ENCODE results near the gene AHR.
A peak's percentile ranks its signal among the peaks of the same experiment; 100 is the strongest.

Gene AHR

DNA sequence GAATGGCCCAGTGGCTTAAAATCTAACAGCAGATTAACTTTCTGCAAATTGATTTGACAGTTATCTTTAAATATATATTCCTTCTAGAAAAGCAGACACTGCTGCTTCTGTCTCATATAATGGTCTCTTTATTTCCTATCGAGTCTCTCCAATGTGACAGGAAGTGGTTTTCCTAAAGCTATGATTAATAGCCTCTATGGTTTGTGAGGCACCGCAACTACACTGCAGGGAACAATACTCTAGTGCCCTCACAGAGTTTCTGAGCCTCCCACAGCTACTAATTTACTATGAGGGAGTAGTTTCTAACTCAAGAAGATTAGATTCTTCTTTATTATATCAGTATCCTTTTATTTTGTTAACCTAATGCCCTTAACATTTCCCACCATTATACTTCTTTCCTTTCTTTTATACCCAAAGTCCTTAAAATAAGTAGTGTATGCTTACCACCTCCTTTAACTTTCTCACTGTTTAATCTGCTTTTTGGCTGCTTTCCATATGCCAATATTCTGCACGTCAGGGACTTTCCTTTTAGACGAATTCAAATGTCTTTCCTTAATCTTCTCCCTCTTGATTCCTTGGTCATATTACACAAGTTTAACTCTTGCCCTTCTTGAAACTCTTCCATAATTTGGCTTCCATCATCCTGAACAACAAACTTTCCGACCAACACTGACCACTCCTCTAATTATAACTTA is 23.8 kb upstream of the AHR start:
- TF ChIP-seq, protein P1, sequence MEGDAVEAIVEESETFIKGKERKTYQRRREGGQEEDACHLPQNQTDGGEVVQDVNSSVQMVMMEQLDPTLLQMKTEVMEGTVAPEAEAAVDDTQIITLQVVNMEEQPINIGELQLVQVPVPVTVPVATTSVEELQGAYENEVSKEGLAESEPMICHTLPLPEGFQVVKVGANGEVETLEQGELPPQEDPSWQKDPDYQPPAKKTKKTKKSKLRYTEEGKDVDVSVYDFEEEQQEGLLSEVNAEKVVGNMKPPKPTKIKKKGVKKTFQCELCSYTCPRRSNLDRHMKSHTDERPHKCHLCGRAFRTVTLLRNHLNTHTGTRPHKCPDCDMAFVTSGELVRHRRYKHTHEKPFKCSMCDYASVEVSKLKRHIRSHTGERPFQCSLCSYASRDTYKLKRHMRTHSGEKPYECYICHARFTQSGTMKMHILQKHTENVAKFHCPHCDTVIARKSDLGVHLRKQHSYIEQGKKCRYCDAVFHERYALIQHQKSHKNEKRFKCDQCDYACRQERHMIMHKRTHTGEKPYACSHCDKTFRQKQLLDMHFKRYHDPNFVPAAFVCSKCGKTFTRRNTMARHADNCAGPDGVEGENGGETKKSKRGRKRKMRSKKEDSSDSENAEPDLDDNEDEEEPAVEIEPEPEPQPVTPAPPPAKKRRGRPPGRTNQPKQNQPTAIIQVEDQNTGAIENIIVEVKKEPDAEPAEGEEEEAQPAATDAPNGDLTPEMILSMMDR (IDR thresholded peaks at IDR 0.05; ENCODE audit: low read depth, low read length, missing control alignments): no peak
- in situ Hi-C loops (cut with HindIII; ENCODE audit: low sequenced_read_pairs): no loop called here
- peak; percentile 71 for DNase-seq (ENCODE audit: low read depth)
- no peak overlapping the region for H3K4me3 ChIP-seq (ENCODE audit: low read depth, low read length)

DNA sequence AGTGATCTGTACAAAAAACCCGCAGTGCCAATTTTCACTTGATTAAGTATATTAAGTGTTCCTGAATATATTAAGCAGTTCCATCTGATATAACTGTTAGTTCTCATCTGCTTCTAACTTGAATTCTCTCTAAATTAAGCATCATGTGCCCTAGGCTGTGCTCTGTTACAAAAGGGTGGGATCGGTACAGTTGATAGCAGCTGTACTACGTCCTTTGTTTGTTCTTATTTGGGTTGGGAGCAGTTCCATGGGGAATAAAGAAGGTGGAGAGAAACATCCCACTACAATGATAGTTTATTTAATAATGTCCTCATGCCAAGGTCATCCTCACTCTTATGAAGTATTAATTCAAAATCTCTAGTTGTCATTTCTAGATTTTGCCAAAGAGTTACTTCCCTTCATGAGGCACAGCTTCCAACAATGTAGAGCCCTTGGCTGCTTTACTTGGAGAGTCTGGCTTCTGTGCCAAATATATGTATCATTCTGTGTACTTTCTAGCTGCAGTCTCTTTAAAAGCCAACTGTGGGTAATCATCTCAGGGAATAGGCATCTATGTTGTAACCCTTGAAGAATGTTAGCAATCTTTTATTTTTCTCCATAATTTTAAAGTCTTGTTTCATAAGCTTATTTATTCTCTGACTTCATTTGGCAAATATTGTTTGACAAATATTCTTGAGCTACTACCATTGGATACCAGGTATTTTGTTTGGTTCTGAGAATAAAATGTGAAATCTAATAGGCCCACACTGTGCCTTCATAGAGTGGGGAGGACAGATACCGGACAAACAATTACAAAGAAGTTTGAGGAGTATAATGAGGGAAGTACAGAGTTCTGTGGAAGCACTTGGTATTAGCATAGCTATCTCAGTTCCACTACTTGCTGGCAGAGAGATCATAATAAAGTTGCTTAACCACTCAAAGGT is 22.4 kb upstream of the AHR start:
- in situ Hi-C loops (cut with HindIII; ENCODE audit: low sequenced_read_pairs): no loop called here
- DNase-seq (ENCODE audit: low read depth): peak; percentile 92
- TF ChIP-seq, protein P1 (IDR thresholded peaks at IDR 0.05; ENCODE audit: low read depth, low read length, missing control alignments): no peak
- H3K4me3 ChIP-seq (ENCODE audit: low read depth, low read length): no peak overlapping the region

DNA sequence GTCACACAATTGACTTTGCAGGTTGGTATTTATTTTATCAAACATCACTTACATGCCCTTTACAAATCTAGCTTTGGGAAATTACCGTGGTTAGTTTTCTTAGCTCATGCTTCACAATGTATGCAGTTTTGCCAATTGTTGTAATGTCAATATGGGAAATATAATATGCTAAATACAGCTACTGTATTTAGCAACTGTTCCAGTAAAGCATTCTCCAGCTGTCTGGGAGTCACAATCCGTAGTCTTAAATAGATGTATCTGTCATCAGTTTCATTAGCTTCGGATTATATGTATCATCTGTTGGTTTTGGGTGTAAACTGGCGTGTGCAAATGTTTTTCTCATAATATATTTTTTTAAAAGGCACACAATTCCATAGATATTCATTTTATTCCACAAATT is 19.4 kb upstream of the AHR start:
- in situ Hi-C loops (cut with HindIII; ENCODE audit: low sequenced_read_pairs): no loop called here
- TF ChIP-seq, protein P1 (IDR thresholded peaks at IDR 0.05; ENCODE audit: low read depth, low read length, missing control alignments): no peak
- DNase-seq (ENCODE audit: low read depth): no peak

DNA sequence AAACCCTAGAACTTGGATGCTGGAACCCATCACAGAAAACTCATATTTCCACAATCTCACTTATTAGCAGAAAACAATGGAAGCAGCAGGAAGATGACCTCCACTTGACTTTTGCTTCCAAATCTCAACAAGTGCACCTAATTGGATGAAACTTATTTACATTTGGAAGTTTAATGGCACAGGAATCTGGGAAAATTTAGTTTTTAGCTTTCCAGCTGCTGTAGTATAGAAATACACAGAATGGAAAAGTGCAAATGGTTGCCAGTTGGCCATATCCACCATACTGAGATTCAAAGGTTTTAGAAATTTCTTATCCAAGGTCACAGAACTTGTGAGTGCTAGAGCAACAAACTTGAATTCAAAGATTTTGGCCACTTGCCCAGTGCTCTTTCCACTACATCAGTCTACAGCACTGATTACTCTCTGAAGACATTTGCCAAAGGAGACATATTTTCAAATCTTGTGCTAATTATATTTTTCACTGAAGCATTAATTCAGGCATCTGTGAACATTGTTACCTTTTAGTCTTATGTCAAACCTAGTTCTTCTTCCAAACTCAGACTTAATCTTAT is 9.3 kb upstream of the AHR start:
- H3K4me3 ChIP-seq (ENCODE audit: low read depth, low read length): no peak overlapping the region
- no peak for DNase-seq (ENCODE audit: low read depth)
- TF ChIP-seq, protein P1 (IDR thresholded peaks at IDR 0.05; ENCODE audit: low read depth, low read length, missing control alignments): no peak
- in situ Hi-C loops (cut with HindIII; ENCODE audit: low sequenced_read_pairs): no loop called here

More for the DNA sequence above, 19.4 kb upstream of the AHR start:
- H3K4me3 ChIP-seq (ENCODE audit: low read depth, low read length): no peak overlapping the region

DNA sequence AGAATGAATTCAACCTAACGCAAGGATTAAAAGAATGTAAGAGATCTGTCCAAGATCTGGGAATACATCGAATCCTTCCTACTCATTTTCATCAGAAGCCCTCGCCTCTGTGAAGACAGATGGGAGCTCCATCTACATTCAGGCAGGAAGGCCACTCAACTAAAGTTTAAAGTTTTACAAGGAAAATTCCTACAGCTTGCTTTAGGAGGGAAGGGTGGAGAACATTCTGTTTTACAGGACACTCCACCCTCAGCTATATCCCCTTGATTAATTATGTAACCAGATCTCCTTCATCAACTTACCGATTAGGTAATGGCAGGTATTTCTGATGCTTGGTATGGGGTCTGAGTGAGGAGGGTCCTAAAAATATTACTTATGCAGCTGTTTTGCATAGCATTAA is 5.6 kb upstream of the AHR start:
- TF ChIP-seq, protein P1 (IDR thresholded peaks at IDR 0.05; ENCODE audit: low read depth, low read length, missing control alignments): no peak

DNA sequence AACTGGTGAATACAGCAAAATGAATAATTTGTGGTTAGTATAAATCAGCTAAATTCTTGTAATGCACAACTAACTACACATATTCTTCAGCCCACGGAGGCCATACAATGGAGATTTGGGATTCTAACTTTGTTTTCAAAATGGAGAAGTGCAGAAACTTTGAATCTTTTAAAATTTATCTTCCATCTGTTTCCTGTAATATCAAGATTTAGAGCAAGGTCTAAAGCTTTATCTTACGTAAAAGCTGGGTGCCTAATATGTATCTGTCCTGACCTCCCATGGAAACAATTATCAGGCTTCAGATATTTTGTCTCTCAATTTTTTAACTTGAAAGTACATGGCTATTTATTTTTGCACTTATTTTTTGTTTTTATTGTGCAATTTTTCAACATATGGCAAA is 5.0 kb upstream of the AHR start:
- no peak for DNase-seq (ENCODE audit: low read depth)
- no peak overlapping the region for H3K4me3 ChIP-seq (ENCODE audit: low read depth, low read length)
- in situ Hi-C loops (cut with HindIII; ENCODE audit: low sequenced_read_pairs): no loop called here
- TF ChIP-seq, protein P1 (IDR thresholded peaks at IDR 0.05; ENCODE audit: low read depth, low read length, missing control alignments): no peak

More for the DNA sequence above, 5.6 kb upstream of the AHR start:
- DNase-seq (ENCODE audit: low read depth): no peak
- in situ Hi-C loops (cut with HindIII; ENCODE audit: low sequenced_read_pairs): no loop called here
- H3K4me3 ChIP-seq (ENCODE audit: low read depth, low read length): no peak overlapping the region

All from astrocyte of the cerebellum (primary cell).